Measurements from ENCODE around the gene CD52.

GRCh38 chr1:26274801-26275425, 42.8 kb upstream of the CD52 start:
- TF ChIP-seq, protein P1, sequence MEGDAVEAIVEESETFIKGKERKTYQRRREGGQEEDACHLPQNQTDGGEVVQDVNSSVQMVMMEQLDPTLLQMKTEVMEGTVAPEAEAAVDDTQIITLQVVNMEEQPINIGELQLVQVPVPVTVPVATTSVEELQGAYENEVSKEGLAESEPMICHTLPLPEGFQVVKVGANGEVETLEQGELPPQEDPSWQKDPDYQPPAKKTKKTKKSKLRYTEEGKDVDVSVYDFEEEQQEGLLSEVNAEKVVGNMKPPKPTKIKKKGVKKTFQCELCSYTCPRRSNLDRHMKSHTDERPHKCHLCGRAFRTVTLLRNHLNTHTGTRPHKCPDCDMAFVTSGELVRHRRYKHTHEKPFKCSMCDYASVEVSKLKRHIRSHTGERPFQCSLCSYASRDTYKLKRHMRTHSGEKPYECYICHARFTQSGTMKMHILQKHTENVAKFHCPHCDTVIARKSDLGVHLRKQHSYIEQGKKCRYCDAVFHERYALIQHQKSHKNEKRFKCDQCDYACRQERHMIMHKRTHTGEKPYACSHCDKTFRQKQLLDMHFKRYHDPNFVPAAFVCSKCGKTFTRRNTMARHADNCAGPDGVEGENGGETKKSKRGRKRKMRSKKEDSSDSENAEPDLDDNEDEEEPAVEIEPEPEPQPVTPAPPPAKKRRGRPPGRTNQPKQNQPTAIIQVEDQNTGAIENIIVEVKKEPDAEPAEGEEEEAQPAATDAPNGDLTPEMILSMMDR (IDR thresholded peaks at IDR 0.05) = no peak
- TF ChIP-seq POLR2A (IDR thresholded peaks at IDR 0.05) = no peak
